ENCODE results near the gene MINDY2.
"Not testable (repeated sequence)": the region's sequence is repeated elsewhere in the genome, so short reads cannot be mapped to it uniquely, and the experiment has no call there.

MINDY2 gene

GRCh38 chr15:58833681-58834426 lies 62.8 kb downstream of the MINDY2 start:
- DNase-seq: not testable (repeated sequence)

- no peak for DNase-seq
Observed at GRCh38 chr15:58839485-58839884, 68.4 kb downstream of the MINDY2 start.

GRCh38 chr15:58840048-58840447 lies 68.9 kb downstream of the MINDY2 start:
- no peak for DNase-seq

GRCh38 chr15:58842713-58843396 lies 71.8 kb downstream of the MINDY2 start:
- no peak for DNase-seq

GRCh38 chr15:58851205-58851604 lies 80.1 kb downstream of the MINDY2 start:
- DNase-seq: not testable (repeated sequence)

GRCh38 chr15:58852347-58852746 lies 81.2 kb downstream of the MINDY2 start:
- DNase-seq: no peak

GRCh38 chr15:58854593-58854992 lies 83.5 kb downstream of the MINDY2 start:
- no peak for DNase-seq

- DNase-seq: no peak
Observed at GRCh38 chr15:58856086-58856485, 85.0 kb downstream of the MINDY2 start.

- not testable (repeated sequence) for DNase-seq
Observed at GRCh38 chr15:58856621-58857020, 85.5 kb downstream of the MINDY2 start.

GRCh38 chr15:58862326-58862725 lies 91.2 kb downstream of the MINDY2 start:
- DNase-seq: no peak

- no peak for DNase-seq
Observed at GRCh38 chr15:58864602-58865424, 93.7 kb downstream of the MINDY2 start.

- no peak for DNase-seq
Observed at GRCh38 chr15:58865425-58865880, 94.4 kb downstream of the MINDY2 start.

- no peak for DNase-seq
Observed at GRCh38 chr15:58867926-58868325, 96.8 kb downstream of the MINDY2 start.

GRCh38 chr15:58870451-58870850 lies 99.3 kb downstream of the MINDY2 start:
- no peak for DNase-seq

GRCh38 chr15:58873267-58873666 lies 102.2 kb downstream of the MINDY2 start:
- DNase-seq: no peak

- DNase-seq: no peak
Observed at GRCh38 chr15:58875343-58875742, 104.2 kb downstream of the MINDY2 start.

GRCh38 chr15:58876306-58877106 lies 105.4 kb downstream of the MINDY2 start:
- DNase-seq: no peak

- DNase-seq: no peak
Observed at GRCh38 chr15:58877999-58878825, 107.1 kb downstream of the MINDY2 start.

GRCh38 chr15:58880320-58880719 lies 109.2 kb downstream of the MINDY2 start:
- no peak for DNase-seq

- DNase-seq: no peak
Observed at GRCh38 chr15:58882243-58882642, 111.1 kb downstream of the MINDY2 start.

- not testable (repeated sequence) for DNase-seq
Observed at GRCh38 chr15:58883926-58884325, 112.8 kb downstream of the MINDY2 start.

- DNase-seq: no peak
Observed at GRCh38 chr15:58886921-58887320, 115.8 kb downstream of the MINDY2 start.
